Type B pancreatic cell (in vitro differentiated cells): Measurements from ENCODE around the gene IQSEC1. TPM values are rescaled to one million over a fixed set of nuclear protein-coding genes. Genes with fewer than 3 reads are reported as not detected.

Experiments used
- DNase-seq: peaks from one replicate; pipeline ENCODE4 v3.0.0; 2021; ENCODE audit warnings: mixed read lengths; ENCODE audit not compliant: unreplicated experiment; ENCODE audit errors: extremely low spot score
- H3K27ac Mint-ChIP-seq: 2 replicates; pipeline ENCODE4 v1.8.0; 2021; ENCODE audit warnings: mild to moderate bottlenecking, mixed read lengths
- H3K27me3 Mint-ChIP-seq: 2 replicates; pipeline ENCODE4 v1.8.0; 2021; ENCODE audit warnings: mixed read lengths
- H3K36me3 Mint-ChIP-seq: 2 replicates; pipeline ENCODE4 v1.8.0; 2021; ENCODE audit warnings: mixed read lengths
- H3K4me1 Mint-ChIP-seq: one replicate; pipeline ENCODE4 v1.8.0; 2021; ENCODE audit warnings: mixed read lengths; ENCODE audit not compliant: unreplicated experiment
- H3K4me3 Mint-ChIP-seq: 2 replicates; pipeline ENCODE4 v1.8.0; 2021; ENCODE audit warnings: mild to moderate bottlenecking, mixed read lengths
- H3K9me3 Mint-ChIP-seq: 2 replicates; pipeline ENCODE4 v1.8.0; 2021; ENCODE audit warnings: mixed read lengths
- CTCF ChIP-seq: fragments of 200-600 bp; sonication (generic); conservative IDR thresholded peaks from 2 replicates; pipeline ENCODE4 v1.5.0; 2021; ENCODE audit warnings: antibody characterized with exemption, mild to moderate bottlenecking
- total RNA-seq: library from RNA; stranded (reverse); gene quantifications from 2 replicates; pipeline ENCODE4 v1.2.1, GENCODE V29; 2021; ENCODE audit warnings: low replicate concordance

IQSEC1 gene
- total RNA-seq, 1 donor from 2014 or later: 33.1 TPM

GRCh38 chr3:13098192-13098988, 25.2 kb upstream of the IQSEC1 start:
- no peak for TF ChIP-seq CTCF
- H3K36me3 Mint-ChIP-seq: no peaks in the 10 kb centered on the region
- H3K27me3 Mint-ChIP-seq: peaks cover 2% of the 10 kb centered on the region
- no peak overlapping the region for H3K27ac Mint-ChIP-seq
- no peaks in the 10 kb centered on the region for H3K9me3 Mint-ChIP-seq
- peaks cover 4% of the 10 kb centered on the region for H3K4me1 Mint-ChIP-seq
- DNase-seq: no peak
- H3K4me3 Mint-ChIP-seq: no peak overlapping the region

GRCh38 chr3:13096356-13096755, 23.1 kb upstream of the IQSEC1 start:
- Mint-ChIP-seq H3K4me3 (no peak overlapping the region), H3K27me3 (peaks cover 2% of the 10 kb centered on the region), H3K4me1 (peaks cover 4% of the 10 kb centered on the region), H3K36me3 (no peaks in the 10 kb centered on the region), H3K27ac (no peak overlapping the region), H3K9me3 (no peaks in the 10 kb centered on the region)
- no peak for DNase-seq
- TF ChIP-seq CTCF: no peak

GRCh38 chr3:13095408-13095937, 22.2 kb upstream of the IQSEC1 start:
- peaks cover 2% of the 10 kb centered on the region for H3K27me3 Mint-ChIP-seq
- no peaks in the 10 kb centered on the region for H3K9me3 Mint-ChIP-seq
- no peak overlapping the region for H3K27ac Mint-ChIP-seq
- no peak for DNase-seq
- no peak overlapping the region for H3K4me3 Mint-ChIP-seq
- H3K36me3 Mint-ChIP-seq: no peaks in the 10 kb centered on the region
- no peak for TF ChIP-seq CTCF
- peaks cover 4% of the 10 kb centered on the region for H3K4me1 Mint-ChIP-seq

GRCh38 chr3:13093687-13094086, 20.5 kb upstream of the IQSEC1 start:
- Mint-ChIP-seq H3K4me1 (peaks cover 4% of the 10 kb centered on the region), H3K4me3 (no peak overlapping the region), H3K27me3 (peaks cover 2% of the 10 kb centered on the region), H3K9me3 (no peaks in the 10 kb centered on the region), H3K36me3 (no peaks in the 10 kb centered on the region), H3K27ac (no peak overlapping the region)
- DNase-seq: no peak
- TF ChIP-seq CTCF: no peak

GRCh38 chr3:13092621-13093617, 19.7 kb upstream of the IQSEC1 start:
- H3K27ac Mint-ChIP-seq: no peak overlapping the region

More at GRCh38 chr3:13092621-13093617, 19.7 kb upstream of the IQSEC1 start:
- Mint-ChIP-seq H3K4me1 (peaks cover 6% of the 10 kb centered on the region), H3K9me3 (no peaks in the 10 kb centered on the region), H3K4me3 (no peak overlapping the region), H3K27me3 (peaks cover 2% of the 10 kb centered on the region), H3K36me3 (no peaks in the 10 kb centered on the region)
- no peak for DNase-seq
- TF ChIP-seq CTCF: no peak
